ENCODE results near the gene ADGRV1. TPM values are rescaled to one million over a fixed set of nuclear protein-coding genes. Genes with fewer than 3 reads are reported as not detected.

The ADGRV1 gene
- total and polyA plus RNA-seq, 2 experiments from 2014 or later = 15.5 to 19.6 TPM

DNA sequence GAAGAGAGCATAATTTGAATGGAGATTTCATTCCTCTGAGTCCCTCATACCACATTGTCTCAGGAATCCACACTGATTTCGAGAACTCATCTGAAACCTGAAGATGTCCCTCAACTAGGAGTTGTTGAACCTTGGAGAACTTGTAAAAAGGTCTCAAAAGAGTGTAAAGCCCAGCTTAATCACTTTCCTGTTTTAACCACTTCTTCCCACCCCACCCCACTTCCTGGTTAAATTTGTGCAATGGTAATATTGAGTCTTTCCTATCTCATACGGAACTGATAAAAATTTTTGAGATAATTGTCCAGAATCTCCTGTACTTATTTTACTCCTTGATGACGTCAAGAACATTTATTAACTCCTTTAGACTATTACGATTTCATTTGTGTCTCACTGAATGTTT, 583.8 kb downstream of the ADGRV1 start:
- Histone ChIP-seq H3K27me3 (no peaks in the 10 kb centered on the region), H3K4me3 (no peak overlapping the region), H3K27ac (no peak overlapping the region), H3K36me3 (no peaks in the 10 kb centered on the region), H3K9me3 (ENCODE audit: low read depth) (no peaks in the 10 kb centered on the region), H3K4me1 (ENCODE audit: low read depth) (peaks cover 25% of the 10 kb centered on the region)
- no peak for TF ChIP-seq CTCF (IDR thresholded peaks at IDR 0.05; ENCODE audit: low read depth, low read length)
- no peak for DNase-seq (ENCODE audit: low read depth in 1 of 2, low spot score in 1 of 2)

- Histone ChIP-seq H3K27ac (no peak overlapping the region), H3K27me3 (no peaks in the 10 kb centered on the region), H3K4me1 (ENCODE audit: low read depth) (peaks cover 25% of the 10 kb centered on the region), H3K4me3 (no peak overlapping the region), H3K9me3 (ENCODE audit: low read depth) (no peaks in the 10 kb centered on the region), H3K36me3 (no peaks in the 10 kb centered on the region)
- DNase-seq (ENCODE audit: low read depth in 1 of 2, low spot score in 1 of 2) = no peak
- TF ChIP-seq CTCF (IDR thresholded peaks at IDR 0.05; ENCODE audit: low read depth, low read length) = no peak
Observed at GRCh38 chr5:91142819-91143218, 584.2 kb downstream of the ADGRV1 start.

DNA sequence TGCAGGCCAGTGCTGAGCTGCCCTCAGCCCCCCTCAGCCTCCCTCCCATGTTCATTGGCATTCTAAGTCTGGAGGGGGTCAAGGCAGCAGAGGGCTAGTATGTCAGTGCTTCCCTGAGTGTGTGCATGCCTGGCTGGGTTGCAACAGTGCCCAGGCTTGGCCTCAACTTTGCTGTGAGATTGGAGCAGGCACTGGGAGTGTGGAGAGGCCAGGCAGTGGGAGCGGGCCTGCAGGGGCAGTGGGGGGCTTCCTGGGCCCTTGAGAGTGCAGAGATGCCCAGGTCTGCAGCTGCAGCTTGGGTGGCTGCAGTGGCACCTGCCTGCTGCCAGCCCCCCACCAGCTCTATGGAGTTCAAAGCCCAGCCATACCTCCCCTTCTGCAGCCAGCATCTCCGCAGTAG, 585.2 kb downstream of the ADGRV1 start:
- H3K36me3 ChIP-seq = no peaks in the 10 kb centered on the region
- DNase-seq (ENCODE audit: low read depth in 1 of 2, low spot score in 1 of 2) = no peak
- peaks cover 25% of the 10 kb centered on the region for H3K4me1 ChIP-seq (ENCODE audit: low read depth)
- no peak overlapping the region for H3K4me3 ChIP-seq
- no peak overlapping the region for H3K27ac ChIP-seq
- H3K27me3 ChIP-seq = no peaks in the 10 kb centered on the region
- no peak for TF ChIP-seq CTCF (IDR thresholded peaks at IDR 0.05; ENCODE audit: low read depth, low read length)
- no peaks in the 10 kb centered on the region for H3K9me3 ChIP-seq (ENCODE audit: low read depth)

GRCh38 chr5:91144491-91145332, 586.1 kb downstream of the ADGRV1 start:
- H3K4me1 ChIP-seq (ENCODE audit: low read depth) = peaks cover 25% of the 10 kb centered on the region
- H3K27ac ChIP-seq = no peak overlapping the region
- H3K36me3 ChIP-seq = no peaks in the 10 kb centered on the region
- no peak for TF ChIP-seq CTCF (IDR thresholded peaks at IDR 0.05; ENCODE audit: low read depth, low read length)
- no peaks in the 10 kb centered on the region for H3K27me3 ChIP-seq
- DNase-seq (ENCODE audit: low read depth in 1 of 2, low spot score in 1 of 2) = no peak
- no peaks in the 10 kb centered on the region for H3K9me3 ChIP-seq (ENCODE audit: low read depth)
- H3K4me3 ChIP-seq = no peak overlapping the region

GRCh38 chr5:91145333-91145620, 586.7 kb downstream of the ADGRV1 start:
- peaks cover 20% of the 10 kb centered on the region for H3K4me1 ChIP-seq (ENCODE audit: low read depth)
- H3K36me3 ChIP-seq = no peaks in the 10 kb centered on the region
- H3K4me3 ChIP-seq = no peak overlapping the region
- no peaks in the 10 kb centered on the region for H3K27me3 ChIP-seq
- TF ChIP-seq CTCF (IDR thresholded peaks at IDR 0.05; ENCODE audit: low read depth, low read length) = no peak
- no peaks in the 10 kb centered on the region for H3K9me3 ChIP-seq (ENCODE audit: low read depth)
- no peak overlapping the region for H3K27ac ChIP-seq
- no peak for DNase-seq (ENCODE audit: low read depth in 1 of 2, low spot score in 1 of 2)
